Stomach smooth muscle (tissue), 2 donors: ENCODE measurements around the gene KRT75.

Experiments used
- H3K27ac ChIP-seq: one replicate; pipeline ENCODE4 v1.7.0; 2013; ENCODE audit warnings: mild to moderate bottlenecking, low read length, inconsistent platforms
- H3K27me3 ChIP-seq, 2 donors: one replicate each; pipeline ENCODE4 v1.7.0; 2013; ENCODE audit warnings: low read length in 2 of 2; ENCODE audit not compliant: insufficient read depth in 2 of 2, control insufficient read depth in 1 of 2
- H3K36me3 ChIP-seq, 2 donors: one replicate each; pipeline ENCODE4 v1.7.0; 2013; ENCODE audit warnings: low read length in 2 of 2; ENCODE audit not compliant: control insufficient read depth in 2 of 2, insufficient read depth in 2 of 2
- H3K4me1 ChIP-seq: one replicate; pipeline ENCODE4 v1.7.0; 2013; ENCODE audit warnings: low read length; ENCODE audit not compliant: control insufficient read depth, insufficient read depth
- H3K4me3 ChIP-seq, 2 donors: one replicate each; pipeline ENCODE4 v1.7.0; 2013; ENCODE audit warnings: low read length in 2 of 2
- H3K9ac ChIP-seq, 2 donors: one replicate each; pipeline ENCODE4 v1.7.0; 2013; ENCODE audit warnings: low read length in 2 of 2, mild to moderate bottlenecking in 1 of 2
- H3K9me3 ChIP-seq, 2 donors: one replicate each; pipeline ENCODE4 v1.7.0; 2013; ENCODE audit warnings: low read length in 2 of 2; ENCODE audit not compliant: control insufficient read depth in 2 of 2
- donor health status: healthy.
- donor health status: Pancreatic carcinoma.

Gene KRT75

GRCh38 chr12:52434081-52434733, at the start of gene KRT75:
TSS of gene KRT75 (minus strand) at chr12:52434371. CDS start at chr12:52434304, 67 bp downstream.
- no peaks in the 10 kb centered on the region for H3K9me3 ChIP-seq
- H3K9ac ChIP-seq: no peak within 1 kb of the TSS
- no peak within 1 kb of the TSS for H3K4me3 ChIP-seq
- H3K27ac ChIP-seq: no peak within 1 kb of the TSS
- peaks cover 4% of the 10 kb centered on the region for H3K4me1 ChIP-seq
- peaks cover 0 to 8% of the 10 kb centered on the region in 2 donors for H3K27me3 ChIP-seq
- H3K36me3 ChIP-seq: no peaks in the 10 kb centered on the region

DNA sequence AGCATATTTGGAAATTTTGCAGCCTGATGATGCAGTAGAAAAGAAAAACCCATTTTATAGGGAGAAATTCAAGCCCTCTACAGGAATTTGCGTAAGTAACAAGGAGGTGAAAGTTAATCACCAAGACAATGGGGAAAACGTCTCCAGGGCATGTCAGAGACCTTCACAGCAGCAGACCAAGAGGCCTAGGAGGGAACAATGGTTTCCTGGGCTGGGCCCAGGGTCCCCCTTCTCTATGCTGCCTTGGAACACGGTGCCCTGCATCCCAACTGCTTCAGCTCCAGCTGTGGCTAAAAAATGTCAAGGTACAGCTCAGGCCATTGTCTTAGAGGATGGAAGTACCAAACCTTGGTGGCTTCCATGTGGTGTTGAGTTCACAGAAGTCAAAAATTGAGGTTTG, 45.9 kb upstream of the KRT75 start:
- no peak overlapping the region for H3K9ac ChIP-seq
- no peaks in the 10 kb centered on the region for H3K36me3 ChIP-seq
- H3K27me3 ChIP-seq: no peaks in the 10 kb centered on the region
- H3K4me3 ChIP-seq: no peak overlapping the region
- H3K4me1 ChIP-seq: no peaks in the 10 kb centered on the region
- no peaks in the 10 kb centered on the region for H3K9me3 ChIP-seq
- H3K27ac ChIP-seq: no peak overlapping the region

GRCh38 chr12:52477651-52478050, 43.5 kb upstream of the KRT75 start:
- no peaks in the 10 kb centered on the region for H3K9me3 ChIP-seq
- H3K36me3 ChIP-seq: no peaks in the 10 kb centered on the region
- no peaks in the 10 kb centered on the region for H3K4me1 ChIP-seq
- H3K9ac ChIP-seq: no peak overlapping the region
- H3K27ac ChIP-seq: no peak overlapping the region
- no peak overlapping the region for H3K4me3 ChIP-seq
- no peaks in the 10 kb centered on the region for H3K27me3 ChIP-seq

DNA sequence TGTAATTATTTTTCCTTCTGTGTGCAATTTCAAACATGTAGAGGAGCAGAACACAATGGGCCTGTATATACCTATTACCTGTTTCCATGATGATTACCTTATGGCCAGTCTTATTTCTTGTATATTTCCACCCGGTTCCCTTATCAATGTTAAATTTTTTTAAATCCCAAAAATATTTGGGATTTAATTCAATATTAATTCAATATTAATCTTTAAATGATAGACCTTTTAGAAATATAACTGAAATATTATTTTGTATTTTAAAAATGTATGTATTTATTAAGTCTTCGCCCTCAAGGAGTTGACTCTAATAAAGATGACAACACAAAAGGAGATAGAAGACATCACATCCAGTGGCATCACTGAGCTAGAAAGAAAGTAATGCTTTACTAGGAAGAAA, 40.0 kb upstream of the KRT75 start:
- H3K4me3 ChIP-seq: no peak overlapping the region
- H3K36me3 ChIP-seq: no peaks in the 10 kb centered on the region
- no peaks in the 10 kb centered on the region for H3K4me1 ChIP-seq
- H3K27me3 ChIP-seq: no peaks in the 10 kb centered on the region
- H3K9me3 ChIP-seq: no peaks in the 10 kb centered on the region
- no peak overlapping the region for H3K27ac ChIP-seq
- H3K9ac ChIP-seq: no peak overlapping the region

- H3K4me1 ChIP-seq: no peaks in the 10 kb centered on the region
- H3K9ac ChIP-seq: no peak within 1 kb of the TSS
- no peaks in the 10 kb centered on the region for H3K27me3 ChIP-seq
- H3K9me3 ChIP-seq: no peaks in the 10 kb centered on the region
- no peak within 1 kb of the TSS for H3K27ac ChIP-seq
- no peak within 1 kb of the TSS for H3K4me3 ChIP-seq
- H3K36me3 ChIP-seq: no peaks in the 10 kb centered on the region
Observed at GRCh38 chr12:52473768-52474167, 39.6 kb upstream of the KRT75 start, which contains the start of gene KRT6C. TSS of gene KRT6C (minus strand) at chr12:52473805. CDS start at chr12:52473737, 68 bp downstream.

DNA sequence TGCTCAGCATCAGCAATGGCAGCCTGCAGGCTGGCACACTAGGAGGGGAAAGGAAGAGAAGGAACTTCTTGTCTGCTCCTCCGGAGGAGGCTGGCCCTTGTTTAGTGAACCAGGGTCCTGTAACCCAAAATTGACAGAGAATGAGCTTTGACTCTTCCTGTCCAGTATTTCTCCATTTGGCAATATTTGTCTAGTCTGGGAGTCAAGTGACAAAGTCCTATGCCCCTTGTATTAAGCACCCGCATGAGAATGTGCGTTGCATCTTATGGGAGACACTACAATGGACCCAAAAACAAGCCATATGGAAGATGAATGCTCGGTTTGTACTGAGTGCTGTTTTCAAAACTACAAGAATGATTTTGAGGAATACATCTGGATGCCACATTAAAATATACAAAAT, 35.7 kb upstream of the KRT75 start:
- Histone ChIP-seq H3K9ac (no peak overlapping the region), H3K4me1 (peaks cover 2% of the 10 kb centered on the region), H3K27me3 (no peaks in the 10 kb centered on the region), H3K9me3 (no peaks in the 10 kb centered on the region), H3K36me3 (no peaks in the 10 kb centered on the region), H3K4me3 (no peak overlapping the region), H3K27ac (no peak overlapping the region)

GRCh38 chr12:52464897-52465296, 30.7 kb upstream of the KRT75 start:
- Histone ChIP-seq H3K27ac (no peak overlapping the region), H3K9ac (no peak overlapping the region)

DNA sequence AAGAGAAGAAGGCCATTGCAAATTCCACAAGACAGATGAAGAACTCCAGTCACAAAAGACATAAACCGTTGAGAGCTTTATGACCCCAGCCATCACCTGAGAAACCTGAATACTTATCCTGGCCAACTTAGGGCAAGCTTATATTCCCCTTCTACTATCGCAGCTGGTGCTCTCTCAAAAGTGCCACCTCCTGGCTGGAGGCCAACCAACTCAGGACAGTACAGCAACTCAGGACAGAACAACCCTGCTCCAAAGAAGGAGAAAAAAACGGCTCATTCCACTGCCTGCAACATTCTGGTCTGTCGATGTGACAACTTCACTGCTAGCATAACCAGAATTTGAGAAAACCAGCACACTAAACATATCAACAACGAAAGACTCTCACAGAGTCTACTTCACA, 27.5 kb upstream of the KRT75 start:
- Histone ChIP-seq H3K9me3 (no peaks in the 10 kb centered on the region), H3K4me3 (no peak overlapping the region), H3K4me1 (no peaks in the 10 kb centered on the region), H3K27me3 (no peaks in the 10 kb centered on the region), H3K9ac (no peak overlapping the region), H3K36me3 (no peaks in the 10 kb centered on the region), H3K27ac (no peak overlapping the region)

More at GRCh38 chr12:52464897-52465296, 30.7 kb upstream of the KRT75 start:
- no peaks in the 10 kb centered on the region for H3K9me3 ChIP-seq
- H3K27me3 ChIP-seq: no peaks in the 10 kb centered on the region
- peaks cover 2% of the 10 kb centered on the region for H3K4me1 ChIP-seq
- no peak overlapping the region for H3K4me3 ChIP-seq
- no peaks in the 10 kb centered on the region for H3K36me3 ChIP-seq

DNA sequence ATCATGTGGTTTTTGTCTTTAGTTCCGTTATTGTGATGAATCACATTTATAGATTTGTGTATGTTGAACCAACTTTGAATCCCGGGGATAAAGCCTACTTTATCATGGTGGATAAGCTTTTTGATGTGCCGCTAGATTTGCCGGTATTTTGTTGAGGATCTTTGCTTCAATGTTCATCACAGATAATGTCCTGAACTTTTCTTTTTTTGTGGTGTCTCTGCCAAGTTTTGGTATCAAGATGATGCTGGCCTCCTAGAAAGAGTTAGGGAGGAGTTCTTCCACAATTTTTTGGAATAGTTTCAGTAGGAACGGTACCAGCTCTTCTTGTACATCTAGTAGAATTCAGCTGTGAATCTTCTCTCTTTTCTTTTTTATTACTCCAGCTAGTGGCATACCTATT, 24.7 kb upstream of the KRT75 start:
- Histone ChIP-seq H3K36me3 (no peaks in the 10 kb centered on the region), H3K27me3 (no peaks in the 10 kb centered on the region), H3K4me3 (no peak overlapping the region), H3K9me3 (no peaks in the 10 kb centered on the region), H3K27ac (no peak overlapping the region), H3K9ac (no peak overlapping the region), H3K4me1 (no peaks in the 10 kb centered on the region)

DNA sequence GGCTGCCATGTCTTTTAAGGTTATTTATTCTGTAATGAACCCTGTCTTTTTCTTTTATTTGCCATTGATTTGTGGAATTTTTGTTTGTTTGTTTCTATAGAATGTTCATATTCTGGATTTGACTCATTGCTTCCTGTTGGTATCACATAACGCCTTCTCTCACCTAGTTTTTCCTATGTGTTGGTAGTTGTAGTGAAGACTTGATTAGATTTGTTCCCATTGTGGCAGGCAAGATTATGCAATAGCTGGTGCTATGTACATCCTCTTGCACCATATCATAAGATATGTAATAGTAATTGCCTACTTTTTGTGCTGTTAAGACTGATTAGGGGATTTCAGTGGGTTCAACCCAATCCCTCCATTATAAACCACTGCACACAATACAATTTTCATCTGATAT, 21.6 kb upstream of the KRT75 start:
- no peaks in the 10 kb centered on the region for H3K27me3 ChIP-seq

DNA sequence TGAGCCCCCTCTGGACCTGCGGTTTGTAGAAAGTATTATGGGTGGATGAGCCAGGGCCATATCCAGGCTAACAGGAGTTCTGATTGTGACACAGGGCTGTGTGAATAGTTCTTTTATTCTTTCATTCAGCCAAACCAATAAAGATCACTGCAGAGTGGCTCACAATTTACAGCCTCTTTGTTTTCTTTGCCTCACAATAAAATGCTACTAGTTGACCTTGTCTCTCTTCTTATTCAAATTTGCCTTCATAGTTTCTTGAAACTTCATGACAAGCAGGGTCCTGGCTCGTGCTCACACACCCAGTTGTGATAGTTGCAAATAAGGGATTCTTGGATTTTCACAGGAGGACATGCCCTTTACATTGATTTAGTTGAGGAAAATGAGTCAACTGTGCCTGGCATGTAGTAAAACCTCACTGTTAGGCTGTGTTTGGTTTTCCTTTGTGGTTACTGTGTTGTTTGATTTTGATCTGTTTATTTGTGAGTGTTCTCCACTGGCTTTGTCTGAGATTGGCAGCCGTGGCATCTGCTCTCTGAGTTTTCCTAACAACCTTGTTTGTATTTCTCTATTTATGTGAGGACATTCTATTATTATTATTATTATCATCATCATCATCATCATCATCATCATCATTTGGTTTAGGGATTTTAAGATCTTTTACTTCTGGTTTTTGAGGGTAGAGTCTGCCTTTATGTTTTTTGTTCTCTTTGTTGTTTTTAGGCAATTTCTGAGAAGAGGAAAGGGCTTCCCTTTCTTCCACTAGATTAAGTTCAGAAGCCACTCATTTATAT, 20.4 kb upstream of the KRT75 start:
- H3K36me3 ChIP-seq: no peaks in the 10 kb centered on the region
- H3K4me3 ChIP-seq: no peak overlapping the region
- H3K27ac ChIP-seq: no peak overlapping the region
- H3K9me3 ChIP-seq: no peaks in the 10 kb centered on the region
- no peak overlapping the region for H3K9ac ChIP-seq
- H3K27me3 ChIP-seq: no peaks in the 10 kb centered on the region
- H3K4me1 ChIP-seq: no peaks in the 10 kb centered on the region

More for the DNA sequence above, 21.6 kb upstream of the KRT75 start:
- Histone ChIP-seq H3K4me1 (no peaks in the 10 kb centered on the region), H3K4me3 (no peak overlapping the region), H3K9me3 (no peaks in the 10 kb centered on the region), H3K9ac (no peak overlapping the region), H3K27ac (no peak overlapping the region), H3K36me3 (no peaks in the 10 kb centered on the region)
